SIG-M5 treated with dmso at 0.1 percent for 504 hours (cell line): ENCODE data around the gene GRIN2D.

Experiments
- DNase-seq: peaks from one replicate; lab custom pipeline; 2025; ENCODE audit not compliant: unreplicated experiment; lab: John Stamatoyannopoulos, UW

The GRIN2D gene

GRCh38 chr19:48397263-48398101 lies 4.0 kb downstream of the GRIN2D start:
- DNase-seq = no peak

DNA sequence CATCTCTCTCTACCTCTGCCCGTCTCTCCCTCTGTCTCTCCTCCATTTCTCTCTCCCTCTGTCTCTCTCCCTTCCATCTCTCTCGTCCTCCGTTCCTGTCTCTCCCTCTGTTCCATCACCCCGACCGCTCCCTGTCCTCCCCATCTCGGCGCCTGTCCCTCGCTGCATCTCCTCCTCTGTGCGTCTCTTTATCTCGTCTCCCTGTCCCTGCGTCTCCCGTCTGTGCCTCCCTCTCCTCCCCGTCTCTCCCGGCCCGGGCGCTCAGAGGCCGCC lies 4.6 kb downstream of the GRIN2D start:
- DNase-seq = no peak

- DNase-seq = peak; percentile 88
Measured at GRCh38 chr19:48398375-48399235, 5.1 kb downstream of the GRIN2D start.

GRCh38 chr19:48400018-48400742 lies 6.7 kb downstream of the GRIN2D start:
- DNase-seq = no peak

DNA sequence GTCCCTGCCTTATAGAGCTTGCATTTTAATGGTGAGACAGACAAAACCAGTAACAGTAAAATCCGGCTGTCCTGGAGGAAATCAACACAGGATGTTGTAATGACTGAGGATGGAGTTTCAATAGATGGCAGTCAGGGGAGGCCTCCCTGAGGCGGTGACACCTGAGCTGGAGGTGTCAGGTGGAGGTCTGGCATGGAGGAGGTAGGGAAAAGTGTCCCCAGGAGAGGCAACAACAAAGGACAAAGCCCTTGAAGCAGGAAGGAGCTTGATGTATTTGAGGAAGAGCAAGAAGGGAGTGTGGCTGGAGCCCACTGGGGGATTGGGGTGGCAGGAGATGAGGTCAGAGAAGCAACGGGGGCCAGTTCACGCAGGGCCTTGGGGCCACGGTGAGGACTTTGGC lies 7.8 kb downstream of the GRIN2D start:
- no peak for DNase-seq

GRCh38 chr19:48403606-48404005 lies 10.1 kb downstream of the GRIN2D start:
- DNase-seq = peak; percentile 72

DNA sequence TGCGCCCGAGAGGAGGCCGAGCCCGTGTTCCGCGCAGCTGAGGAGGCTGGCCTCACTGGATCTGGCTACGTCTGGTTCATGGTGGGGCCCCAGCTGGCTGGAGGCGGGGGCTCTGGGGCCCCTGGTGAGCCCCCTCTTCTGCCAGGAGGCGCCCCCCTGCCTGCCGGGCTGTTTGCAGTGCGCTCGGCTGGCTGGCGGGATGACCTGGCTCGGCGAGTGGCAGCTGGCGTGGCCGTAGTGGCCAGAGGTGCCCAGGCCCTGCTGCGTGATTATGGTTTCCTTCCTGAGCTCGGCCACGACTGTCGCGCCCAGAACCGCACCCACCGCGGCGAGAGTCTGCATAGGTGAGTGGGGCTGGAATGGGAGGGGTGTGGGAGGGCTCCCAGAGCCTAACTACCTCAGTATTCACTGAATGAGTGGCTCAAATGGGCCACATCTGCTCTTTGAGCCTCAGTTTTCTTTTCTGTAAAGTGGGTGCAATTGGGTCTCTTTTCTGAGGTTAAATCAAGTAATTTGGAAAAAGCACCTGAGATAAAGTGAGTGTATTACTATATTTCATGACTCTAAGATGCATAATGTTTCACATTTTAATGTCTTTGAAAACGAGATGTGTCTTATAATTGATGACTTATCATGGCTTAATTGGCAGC lies 11.7 kb downstream of the GRIN2D start:
- no peak for DNase-seq

GRCh38 chr19:48405850-48406249 lies 12.4 kb downstream of the GRIN2D start:
- no peak for DNase-seq

DNA sequence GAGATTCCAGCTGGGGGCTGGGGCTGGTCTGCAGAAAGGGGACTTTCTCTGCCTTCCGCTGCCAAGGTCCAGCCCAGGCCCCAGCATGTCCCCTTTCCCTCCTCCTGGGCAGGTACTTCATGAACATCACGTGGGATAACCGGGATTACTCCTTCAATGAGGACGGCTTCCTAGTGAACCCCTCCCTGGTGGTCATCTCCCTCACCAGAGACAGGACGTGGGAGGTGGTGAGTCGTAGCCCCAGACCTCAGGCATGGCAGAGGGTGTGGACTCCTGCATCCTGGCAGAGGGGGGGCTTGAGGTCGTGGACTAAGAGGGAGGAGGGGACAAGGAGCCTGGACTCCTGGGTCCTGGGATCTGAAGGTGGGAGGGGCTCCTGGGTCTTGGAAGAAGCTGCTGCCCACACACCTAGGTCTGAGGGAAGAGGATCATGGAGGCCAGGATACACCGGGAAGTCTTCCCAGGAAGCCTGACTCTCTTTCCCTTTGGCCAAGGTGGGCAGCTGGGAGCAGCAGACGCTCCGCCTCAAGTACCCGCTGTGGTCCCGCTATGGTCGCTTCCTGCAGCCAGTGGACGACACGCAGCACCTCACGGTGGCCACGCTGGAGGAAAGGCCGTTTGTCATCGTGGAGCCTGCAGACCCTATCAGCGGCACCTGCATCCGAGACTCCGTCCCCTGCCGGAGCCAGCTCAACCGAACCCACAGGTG lies 20.6 kb downstream of the GRIN2D start:
- no peak for DNase-seq

DNA sequence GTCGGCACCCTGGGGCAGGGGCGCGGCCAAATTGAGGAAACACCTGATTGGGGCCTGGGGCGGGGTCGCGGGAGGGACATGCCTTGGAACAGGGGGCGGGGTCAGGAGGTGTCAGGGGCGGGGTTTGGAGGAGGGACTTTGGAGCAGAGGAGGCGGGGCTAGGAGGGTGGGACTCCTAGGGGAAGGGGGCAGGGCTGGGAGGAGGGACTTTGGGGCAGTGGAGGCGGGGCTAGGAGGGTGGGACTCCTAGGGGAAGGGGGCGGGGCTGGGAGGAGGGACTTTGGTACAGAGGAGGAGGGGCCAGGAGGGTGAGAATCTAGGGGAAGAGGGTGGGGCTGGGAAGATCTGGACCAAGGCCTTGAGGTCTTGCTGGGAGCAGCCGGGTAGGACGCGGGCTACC lies 21.9 kb downstream of the GRIN2D start:
- DNase-seq = peak; percentile 61

GRCh38 chr19:48415806-48416221 lies 22.3 kb downstream of the GRIN2D start:
- DNase-seq = no peak

DNA sequence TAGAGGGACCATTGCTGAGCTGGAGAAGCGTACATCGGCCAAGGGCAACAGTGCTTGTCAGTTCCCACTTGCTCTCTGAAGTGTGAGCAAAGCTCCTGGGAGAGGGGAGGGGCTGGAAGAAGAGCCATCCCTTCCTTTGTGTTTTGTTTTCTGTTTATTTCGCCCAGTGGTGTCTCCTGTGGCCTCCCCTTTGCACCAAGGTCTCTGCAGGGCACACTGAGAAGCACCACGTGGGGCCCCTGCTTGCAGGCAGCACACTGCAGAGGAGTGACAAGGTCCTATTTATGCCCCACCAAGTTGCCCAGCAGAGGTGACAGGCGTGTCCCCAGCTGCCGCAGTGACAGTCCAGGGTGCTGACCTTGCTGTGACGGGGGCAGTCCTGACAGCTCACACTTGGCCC lies 24.0 kb downstream of the GRIN2D start:
- no peak for DNase-seq

DNA sequence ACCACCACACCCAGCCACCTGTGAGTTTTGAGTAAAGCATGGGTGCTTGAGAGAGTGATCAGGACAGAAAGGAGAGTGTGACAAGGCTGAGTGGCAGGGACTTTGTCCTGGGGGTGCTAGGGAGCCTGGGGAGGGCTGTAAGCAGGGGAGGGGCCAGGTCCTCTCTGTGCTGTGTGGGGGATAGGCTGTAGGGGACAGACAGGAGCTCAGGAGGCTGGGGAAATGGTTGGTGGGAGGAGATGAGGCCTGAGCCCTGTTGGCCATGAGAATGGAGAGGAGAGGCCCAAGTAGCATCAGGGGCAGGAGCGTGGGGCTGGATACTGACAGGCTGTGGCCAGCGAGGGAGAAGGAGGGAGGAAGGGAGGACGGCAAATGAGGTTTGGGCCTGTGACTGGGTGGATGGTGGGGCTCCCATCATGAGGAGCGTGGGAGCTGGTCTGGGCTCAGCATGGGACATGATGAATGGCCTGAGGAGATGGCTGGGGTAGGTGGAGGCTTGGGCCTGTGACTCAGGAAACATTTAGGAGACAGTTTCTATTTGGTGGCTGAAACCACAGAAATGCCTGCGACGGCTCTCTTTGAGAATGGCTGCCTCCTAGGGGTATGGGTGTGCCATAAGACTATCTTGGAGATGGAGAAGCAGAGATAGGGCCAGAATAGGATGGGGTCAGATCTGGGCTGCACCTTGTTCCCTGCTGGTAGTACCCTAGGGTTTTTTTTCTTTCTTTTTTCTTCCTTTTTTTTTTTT lies 25.0 kb downstream of the GRIN2D start:
- peak; percentile 36 for DNase-seq

DNA sequence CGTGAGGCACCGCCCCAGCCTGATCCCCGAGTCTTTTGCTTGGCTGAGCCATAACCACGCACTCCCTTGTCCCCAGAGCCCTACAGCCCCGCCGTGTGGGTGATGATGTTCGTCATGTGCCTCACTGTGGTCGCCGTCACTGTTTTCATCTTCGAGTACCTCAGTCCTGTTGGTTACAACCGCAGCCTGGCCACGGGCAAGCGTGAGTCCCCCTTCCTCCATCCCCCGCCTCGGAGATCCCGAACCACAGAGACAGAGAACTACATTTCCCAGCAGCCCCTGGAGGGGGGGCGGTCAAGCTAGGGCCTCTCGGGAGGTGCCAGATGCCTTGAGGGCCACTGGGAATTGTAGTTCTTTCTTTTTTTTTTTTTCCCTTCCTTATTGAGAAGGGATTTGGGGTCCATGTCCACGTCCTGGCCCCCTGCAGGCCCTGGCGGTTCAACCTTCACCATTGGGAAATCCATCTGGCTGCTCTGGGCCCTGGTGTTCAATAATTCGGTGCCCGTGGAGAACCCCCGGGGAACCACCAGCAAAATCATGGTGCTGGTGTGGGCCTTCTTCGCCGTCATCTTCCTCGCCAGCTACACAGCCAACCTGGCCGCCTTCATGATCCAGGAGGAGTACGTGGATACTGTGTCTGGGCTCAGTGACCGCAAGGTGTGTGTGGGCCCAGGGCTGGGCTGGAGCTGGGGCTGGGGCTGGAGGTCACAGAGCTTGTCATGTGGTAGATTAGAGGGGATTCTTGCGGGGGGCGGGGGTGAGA lies 25.9 kb downstream of the GRIN2D start:
- DNase-seq = peak; percentile 64

- DNase-seq = no peak
Measured at GRCh38 chr19:48421548-48421947, 28.1 kb downstream of the GRIN2D start.

DNA sequence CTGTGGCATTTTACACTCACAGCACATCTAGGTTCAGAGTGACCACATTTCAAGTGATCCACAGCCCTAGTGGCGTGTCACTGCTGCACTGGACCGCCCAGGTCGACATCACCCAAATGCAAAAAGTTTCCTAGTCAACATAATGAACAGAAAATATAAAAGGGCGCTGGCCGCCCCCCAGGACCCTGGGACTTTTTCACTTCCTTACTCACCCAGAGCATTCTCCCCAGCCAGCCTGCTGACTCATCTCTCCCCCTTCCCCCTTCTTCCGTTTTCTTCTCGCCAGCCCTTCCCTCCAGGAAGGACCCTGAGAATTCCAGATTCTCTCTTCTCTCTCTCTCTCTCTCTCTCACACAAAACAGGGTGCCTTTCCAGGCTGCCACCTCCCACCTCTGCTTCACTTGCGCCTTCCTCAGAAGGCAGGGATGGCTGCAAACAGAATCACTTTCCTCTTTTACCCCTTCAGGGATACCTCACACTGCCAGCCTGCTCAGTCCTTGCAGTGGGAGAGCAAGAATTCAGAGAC lies 31.3 kb downstream of the GRIN2D start:
- peak; percentile 54 for DNase-seq

GRCh38 chr19:48428670-48429069 lies 35.2 kb downstream of the GRIN2D start:
- no peak for DNase-seq

- no peak for DNase-seq
Measured at GRCh38 chr19:48433337-48433736, 39.9 kb downstream of the GRIN2D start.

GRCh38 chr19:48436586-48436985 lies 43.1 kb downstream of the GRIN2D start:
- DNase-seq = no peak
